ENCODE data around the gene SLC9A9.

Gene SLC9A9

DNA sequence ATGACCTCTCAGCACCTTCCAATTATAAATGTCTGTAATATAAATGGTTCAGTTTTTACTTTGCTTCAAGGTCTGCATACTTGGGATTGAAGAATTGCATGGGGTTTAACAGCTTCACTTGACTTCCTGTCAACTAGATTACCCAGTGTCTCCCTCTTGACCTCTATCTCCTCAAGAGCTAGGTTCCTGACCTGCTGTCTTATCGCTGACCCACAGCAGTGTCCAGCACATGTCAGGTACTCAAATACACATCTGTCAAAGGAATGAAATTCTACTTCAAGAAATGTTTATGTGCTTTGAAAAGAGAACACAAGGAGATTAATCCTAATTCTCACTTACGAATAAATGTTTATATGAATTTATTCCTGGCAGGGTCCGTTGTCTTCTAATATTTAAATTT is 284.5 kb downstream of the SLC9A9 start:
- no peak overlapping the region for H3K4ac ChIP-seq (ENCODE audit: low read depth, low read length)
- no CpG with 5 or more reads among the region's 3 CpGs for WGBS (ENCODE audit: extremely low coverage, insufficient coverage, low lambda C conversion rate)

DNA sequence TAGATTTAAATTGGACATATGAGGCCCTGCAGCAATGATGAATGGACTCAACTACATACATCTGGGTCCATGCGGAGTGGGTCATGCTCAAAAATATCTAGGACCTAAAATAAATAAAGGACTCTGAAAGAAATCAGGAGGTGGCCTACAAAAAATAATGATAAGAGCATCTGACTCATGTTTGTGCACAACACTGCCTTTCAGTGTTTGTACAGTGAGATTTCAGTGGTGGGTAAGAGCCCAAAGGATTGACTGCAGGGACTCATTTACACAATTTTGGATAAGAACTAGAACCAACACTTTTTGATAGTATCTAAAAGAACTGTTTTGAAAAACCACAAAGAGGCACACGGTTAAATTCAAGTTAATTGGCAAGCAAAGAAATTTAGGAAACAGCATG is 285.5 kb downstream of the SLC9A9 start:
- no peak overlapping the region for H2BK120ac ChIP-seq (ENCODE audit: low read depth, low read length)
- H3K36me3 ChIP-seq (ENCODE audit: control insufficient read depth, insufficient read depth, low read length), result no peaks in the 10 kb centered on the region
- no peak overlapping the region for H3K18ac ChIP-seq (ENCODE audit: low read length)
- no peak overlapping the region for H4K5ac ChIP-seq (ENCODE audit: low read length)
- H2AK5ac ChIP-seq (ENCODE audit: low read length), result no peak overlapping the region
- no CpG with 5 or more reads among the region's 2 CpGs for WGBS (ENCODE audit: extremely low coverage, insufficient coverage, low lambda C conversion rate)
- no peak overlapping the region for H3K4me3 ChIP-seq (ENCODE audit: low read length)
- H3K4me1 ChIP-seq (ENCODE audit: control insufficient read depth, low read depth, low read length), result no peaks in the 10 kb centered on the region
- no peak overlapping the region for H3K4ac ChIP-seq (ENCODE audit: low read depth, low read length)
- no peaks in the 10 kb centered on the region for H3K79me2 ChIP-seq (ENCODE audit: control insufficient read depth, insufficient read depth, low read length)
- H3K9ac ChIP-seq (ENCODE audit: low read length), result no peak overlapping the region
- H3K79me1 ChIP-seq (ENCODE audit: low read length), result no peaks in the 10 kb centered on the region
- H2BK15ac ChIP-seq (replicated peaks; ENCODE audit: low read depth), result no peak overlapping the region
- H3K27ac ChIP-seq (ENCODE audit: low read depth, low read length), result no peak overlapping the region
- no peak overlapping the region for H3K4me2 ChIP-seq (ENCODE audit: low read length)
- H3K23ac ChIP-seq (ENCODE audit: low read length), result no peak overlapping the region
- H2BK5ac ChIP-seq (ENCODE audit: low read length), result no peak overlapping the region
- H4K8ac ChIP-seq (ENCODE audit: low read depth, low read length), result no peak overlapping the region
- no peak for DNase-seq
- no peaks in the 10 kb centered on the region for H3K27me3 ChIP-seq (ENCODE audit: insufficient read depth, low read length, poor library complexity)
- no peak overlapping the region for H3K56ac ChIP-seq (ENCODE audit: low read length)

More for the DNA sequence above, 284.5 kb downstream of the SLC9A9 start:
- no peak overlapping the region for H2BK5ac ChIP-seq (ENCODE audit: low read length)
- H4K8ac ChIP-seq (ENCODE audit: low read depth, low read length), result no peak overlapping the region
- DNase-seq, result peak; percentile 2
- H2BK120ac ChIP-seq (ENCODE audit: low read depth, low read length), result no peak overlapping the region
- H4K5ac ChIP-seq (ENCODE audit: low read length), result no peak overlapping the region
- H3K18ac ChIP-seq (ENCODE audit: low read length), result no peak overlapping the region
- no peak overlapping the region for H3K23ac ChIP-seq (ENCODE audit: low read length)
- H2AK5ac ChIP-seq (ENCODE audit: low read length), result no peak overlapping the region
- no peaks in the 10 kb centered on the region for H3K4me1 ChIP-seq (ENCODE audit: control insufficient read depth, low read depth, low read length)
- no peaks in the 10 kb centered on the region for H3K36me3 ChIP-seq (ENCODE audit: control insufficient read depth, insufficient read depth, low read length)
- no peak overlapping the region for H3K27ac ChIP-seq (ENCODE audit: low read depth, low read length)
- no peak overlapping the region for H2BK15ac ChIP-seq (replicated peaks; ENCODE audit: low read depth)
- H3K27me3 ChIP-seq (ENCODE audit: insufficient read depth, low read length, poor library complexity), result no peaks in the 10 kb centered on the region
- H3K56ac ChIP-seq (ENCODE audit: low read length), result no peak overlapping the region
- no peak overlapping the region for H3K4me3 ChIP-seq (ENCODE audit: low read length)
- no peaks in the 10 kb centered on the region for H3K79me2 ChIP-seq (ENCODE audit: control insufficient read depth, insufficient read depth, low read length)
- no peak overlapping the region for H3K9ac ChIP-seq (ENCODE audit: low read length)
- no peak overlapping the region for H3K4me2 ChIP-seq (ENCODE audit: low read length)
- no peaks in the 10 kb centered on the region for H3K79me1 ChIP-seq (ENCODE audit: low read length)

GRCh38 chr3:143559296-143559695 is 289.0 kb downstream of the SLC9A9 start:
- no CpG with 5 or more reads among the region's 3 CpGs for WGBS (ENCODE audit: extremely low coverage, insufficient coverage, low lambda C conversion rate)
- Histone ChIP-seq H2BK15ac (replicated peaks; ENCODE audit: low read depth) (no peak overlapping the region), H2BK120ac (ENCODE audit: low read depth, low read length) (no peak overlapping the region), H3K36me3 (ENCODE audit: control insufficient read depth, insufficient read depth, low read length) (no peaks in the 10 kb centered on the region), H3K27ac (ENCODE audit: low read depth, low read length) (no peak overlapping the region), H4K5ac (ENCODE audit: low read length) (no peak overlapping the region), H3K4me1 (ENCODE audit: control insufficient read depth, low read depth, low read length) (no peaks in the 10 kb centered on the region), H2BK5ac (ENCODE audit: low read length) (no peak overlapping the region), H3K79me2 (ENCODE audit: control insufficient read depth, insufficient read depth, low read length) (no peaks in the 10 kb centered on the region), H3K79me1 (ENCODE audit: low read length) (no peaks in the 10 kb centered on the region), H3K4me2 (ENCODE audit: low read length) (no peak overlapping the region), H3K9ac (ENCODE audit: low read length) (no peak overlapping the region), H3K4me3 (ENCODE audit: low read length) (no peak overlapping the region), H3K18ac (ENCODE audit: low read length) (no peak overlapping the region), H3K4ac (ENCODE audit: low read depth, low read length) (no peak overlapping the region), H4K8ac (ENCODE audit: low read depth, low read length) (no peak overlapping the region), H3K23ac (ENCODE audit: low read length) (no peak overlapping the region), H2AK5ac (ENCODE audit: low read length) (no peak overlapping the region), H3K27me3 (ENCODE audit: insufficient read depth, low read length, poor library complexity) (no peaks in the 10 kb centered on the region), H3K56ac (ENCODE audit: low read length) (no peak overlapping the region)
- no peak for DNase-seq

GRCh38 chr3:143552851-143553250 is 295.4 kb downstream of the SLC9A9 start:
- Histone ChIP-seq H3K27ac (ENCODE audit: low read depth, low read length) (no peak overlapping the region), H3K27me3 (ENCODE audit: insufficient read depth, low read length, poor library complexity) (no peaks in the 10 kb centered on the region), H3K4me2 (ENCODE audit: low read length) (no peak overlapping the region), H3K79me1 (ENCODE audit: low read length) (no peaks in the 10 kb centered on the region), H2BK5ac (ENCODE audit: low read length) (no peak overlapping the region), H4K8ac (ENCODE audit: low read depth, low read length) (no peak overlapping the region), H3K9ac (ENCODE audit: low read length) (no peak overlapping the region), H3K4me1 (ENCODE audit: control insufficient read depth, low read depth, low read length) (no peaks in the 10 kb centered on the region), H3K4me3 (ENCODE audit: low read length) (no peak overlapping the region), H2BK120ac (ENCODE audit: low read depth, low read length) (no peak overlapping the region), H3K4ac (ENCODE audit: low read depth, low read length) (no peak overlapping the region), H3K79me2 (ENCODE audit: control insufficient read depth, insufficient read depth, low read length) (no peaks in the 10 kb centered on the region), H3K23ac (ENCODE audit: low read length) (no peak overlapping the region), H3K36me3 (ENCODE audit: control insufficient read depth, insufficient read depth, low read length) (no peaks in the 10 kb centered on the region), H2AK5ac (ENCODE audit: low read length) (no peak overlapping the region), H3K18ac (ENCODE audit: low read length) (no peak overlapping the region), H2BK15ac (replicated peaks; ENCODE audit: low read depth) (no peak overlapping the region), H3K56ac (ENCODE audit: low read length) (no peak overlapping the region), H4K5ac (ENCODE audit: low read length) (no peak overlapping the region)
- no CpG with 5 or more reads among the region's 3 CpGs for WGBS (ENCODE audit: extremely low coverage, insufficient coverage, low lambda C conversion rate)
- no peak for DNase-seq

GRCh38 chr3:143551761-143552160 is 296.5 kb downstream of the SLC9A9 start:
- H3K18ac ChIP-seq (ENCODE audit: low read length), result no peak overlapping the region
- WGBS (ENCODE audit: extremely low coverage, insufficient coverage, low lambda C conversion rate), result no CpG with 5 or more reads among the region's 2 CpGs
- H3K56ac ChIP-seq (ENCODE audit: low read length), result no peak overlapping the region
- H3K27ac ChIP-seq (ENCODE audit: low read depth, low read length), result no peak overlapping the region
- H3K27me3 ChIP-seq (ENCODE audit: insufficient read depth, low read length, poor library complexity), result no peaks in the 10 kb centered on the region
- no peak overlapping the region for H4K8ac ChIP-seq (ENCODE audit: low read depth, low read length)
- no peak overlapping the region for H4K5ac ChIP-seq (ENCODE audit: low read length)
- no peak overlapping the region for H3K4me2 ChIP-seq (ENCODE audit: low read length)
- H3K36me3 ChIP-seq (ENCODE audit: control insufficient read depth, insufficient read depth, low read length), result no peaks in the 10 kb centered on the region
- no peak overlapping the region for H3K9ac ChIP-seq (ENCODE audit: low read length)
- no peak overlapping the region for H3K4ac ChIP-seq (ENCODE audit: low read depth, low read length)
- no peak overlapping the region for H2BK5ac ChIP-seq (ENCODE audit: low read length)
- no peaks in the 10 kb centered on the region for H3K79me1 ChIP-seq (ENCODE audit: low read length)
- H3K23ac ChIP-seq (ENCODE audit: low read length), result no peak overlapping the region
- H2BK120ac ChIP-seq (ENCODE audit: low read depth, low read length), result no peak overlapping the region
- no peaks in the 10 kb centered on the region for H3K79me2 ChIP-seq (ENCODE audit: control insufficient read depth, insufficient read depth, low read length)
- no peaks in the 10 kb centered on the region for H3K4me1 ChIP-seq (ENCODE audit: control insufficient read depth, low read depth, low read length)
- no peak for DNase-seq
- H2BK15ac ChIP-seq (replicated peaks; ENCODE audit: low read depth), result no peak overlapping the region
- no peak overlapping the region for H2AK5ac ChIP-seq (ENCODE audit: low read length)
- no peak overlapping the region for H3K4me3 ChIP-seq (ENCODE audit: low read length)

DNA sequence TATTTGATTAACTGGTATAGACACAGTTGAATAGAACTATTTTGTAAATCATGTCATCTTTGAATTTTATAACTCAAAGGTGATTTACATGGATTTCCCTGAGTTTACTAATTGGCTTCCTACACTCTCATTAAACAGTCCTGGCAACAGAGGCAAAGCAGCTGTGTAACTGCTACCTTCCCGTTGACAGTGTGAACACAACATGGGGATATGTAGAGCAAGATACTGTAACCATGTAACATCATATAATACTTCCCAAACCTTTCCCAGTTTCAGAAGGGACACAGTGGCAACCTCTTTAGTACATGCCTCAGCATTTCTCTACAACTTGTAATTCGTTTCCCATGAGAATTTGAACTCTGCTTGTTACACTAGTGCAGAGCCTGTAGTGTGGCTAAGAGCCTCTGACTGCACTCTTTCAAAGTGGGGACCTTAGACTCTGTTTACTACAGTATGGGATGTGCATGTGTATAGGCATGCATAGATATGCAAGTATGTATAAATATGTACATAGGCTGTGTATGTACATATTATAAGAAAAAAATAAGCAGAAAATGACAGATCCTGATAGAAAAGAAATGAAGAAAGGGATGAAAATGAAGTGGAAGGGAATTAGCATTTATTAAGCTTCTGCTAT is 299.3 kb downstream of the SLC9A9 start:
- DNase-seq, result no peak
- Histone ChIP-seq H3K4me2 (ENCODE audit: low read length) (no peak overlapping the region), H3K27me3 (ENCODE audit: insufficient read depth, low read length, poor library complexity) (no peaks in the 10 kb centered on the region), H3K27ac (ENCODE audit: low read depth, low read length) (no peak overlapping the region), H3K4me1 (ENCODE audit: control insufficient read depth, low read depth, low read length) (no peaks in the 10 kb centered on the region), H4K8ac (ENCODE audit: low read depth, low read length) (no peak overlapping the region), H3K79me1 (ENCODE audit: low read length) (no peaks in the 10 kb centered on the region), H3K36me3 (ENCODE audit: control insufficient read depth, insufficient read depth, low read length) (no peaks in the 10 kb centered on the region), H2BK120ac (ENCODE audit: low read depth, low read length) (no peak overlapping the region), H3K18ac (ENCODE audit: low read length) (no peak overlapping the region), H3K9ac (ENCODE audit: low read length) (no peak overlapping the region), H3K4me3 (ENCODE audit: low read length) (no peak overlapping the region), H4K5ac (ENCODE audit: low read length) (no peak overlapping the region), H3K23ac (ENCODE audit: low read length) (no peak overlapping the region), H3K56ac (ENCODE audit: low read length) (no peak overlapping the region), H3K4ac (ENCODE audit: low read depth, low read length) (no peak overlapping the region), H2BK15ac (replicated peaks; ENCODE audit: low read depth) (no peak overlapping the region), H2AK5ac (ENCODE audit: low read length) (no peak overlapping the region), H3K79me2 (ENCODE audit: control insufficient read depth, insufficient read depth, low read length) (no peaks in the 10 kb centered on the region), H2BK5ac (ENCODE audit: low read length) (no peak overlapping the region)
- WGBS (ENCODE audit: extremely low coverage, insufficient coverage, low lambda C conversion rate), result no CpG with 5 or more reads among the region's 2 CpGs
